ENCODE data around the gene ATRN.
A peak's percentile ranks its signal among the peaks of the same experiment; 100 is the strongest.

The ATRN gene

DNA sequence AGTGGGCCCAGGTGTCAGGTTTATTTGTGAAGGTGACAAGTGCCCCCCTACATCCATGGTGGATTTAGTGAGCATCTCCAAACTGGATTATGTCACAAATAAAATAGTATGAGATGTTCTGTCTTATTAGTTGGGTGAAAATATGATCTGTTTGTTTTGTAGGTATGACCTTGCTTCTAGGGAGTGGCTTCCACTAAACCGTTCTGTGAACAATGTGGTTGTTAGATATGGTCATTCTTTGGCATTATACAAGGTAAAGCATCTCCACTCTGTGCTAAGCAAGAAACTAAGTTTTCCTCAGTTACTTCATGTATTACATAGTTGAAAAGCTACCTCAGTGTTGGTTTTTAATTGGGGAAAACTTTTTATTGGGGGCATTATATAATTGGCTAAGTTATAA is 88.4 kb downstream of the ATRN start:
- no peak for DNase-seq (ENCODE audit: insufficient read length, low spot score)
- TF ChIP-seq, protein P1, sequence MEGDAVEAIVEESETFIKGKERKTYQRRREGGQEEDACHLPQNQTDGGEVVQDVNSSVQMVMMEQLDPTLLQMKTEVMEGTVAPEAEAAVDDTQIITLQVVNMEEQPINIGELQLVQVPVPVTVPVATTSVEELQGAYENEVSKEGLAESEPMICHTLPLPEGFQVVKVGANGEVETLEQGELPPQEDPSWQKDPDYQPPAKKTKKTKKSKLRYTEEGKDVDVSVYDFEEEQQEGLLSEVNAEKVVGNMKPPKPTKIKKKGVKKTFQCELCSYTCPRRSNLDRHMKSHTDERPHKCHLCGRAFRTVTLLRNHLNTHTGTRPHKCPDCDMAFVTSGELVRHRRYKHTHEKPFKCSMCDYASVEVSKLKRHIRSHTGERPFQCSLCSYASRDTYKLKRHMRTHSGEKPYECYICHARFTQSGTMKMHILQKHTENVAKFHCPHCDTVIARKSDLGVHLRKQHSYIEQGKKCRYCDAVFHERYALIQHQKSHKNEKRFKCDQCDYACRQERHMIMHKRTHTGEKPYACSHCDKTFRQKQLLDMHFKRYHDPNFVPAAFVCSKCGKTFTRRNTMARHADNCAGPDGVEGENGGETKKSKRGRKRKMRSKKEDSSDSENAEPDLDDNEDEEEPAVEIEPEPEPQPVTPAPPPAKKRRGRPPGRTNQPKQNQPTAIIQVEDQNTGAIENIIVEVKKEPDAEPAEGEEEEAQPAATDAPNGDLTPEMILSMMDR (IDR thresholded peaks at IDR 0.05; ENCODE audit: insufficient read depth, missing control alignments), result no peak
- FAIRE-seq, result no peak

DNA sequence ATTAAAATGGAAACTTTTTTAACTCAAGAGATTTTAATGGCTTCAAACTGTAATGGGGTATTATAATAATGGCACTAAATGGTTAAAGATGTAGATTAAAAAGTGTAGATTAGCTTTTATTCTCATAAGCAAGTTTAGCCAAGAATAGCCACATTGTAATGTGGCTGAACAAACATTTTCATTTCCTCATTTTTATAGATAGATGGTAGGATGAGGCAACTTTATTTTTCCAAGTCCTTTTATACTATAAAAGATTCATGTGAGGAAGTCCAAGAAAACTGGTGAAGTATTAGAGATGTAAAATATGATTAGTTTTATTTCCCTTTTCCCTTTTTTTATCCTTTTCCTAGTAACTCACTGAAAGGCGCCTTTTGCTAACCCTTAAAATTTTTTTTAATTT is 88.8 kb downstream of the ATRN start:
- TF ChIP-seq, protein P1 (IDR thresholded peaks at IDR 0.05; ENCODE audit: insufficient read depth, missing control alignments), result no peak
- FAIRE-seq, result no peak
- DNase-seq (ENCODE audit: insufficient read length, low spot score), result no peak

DNA sequence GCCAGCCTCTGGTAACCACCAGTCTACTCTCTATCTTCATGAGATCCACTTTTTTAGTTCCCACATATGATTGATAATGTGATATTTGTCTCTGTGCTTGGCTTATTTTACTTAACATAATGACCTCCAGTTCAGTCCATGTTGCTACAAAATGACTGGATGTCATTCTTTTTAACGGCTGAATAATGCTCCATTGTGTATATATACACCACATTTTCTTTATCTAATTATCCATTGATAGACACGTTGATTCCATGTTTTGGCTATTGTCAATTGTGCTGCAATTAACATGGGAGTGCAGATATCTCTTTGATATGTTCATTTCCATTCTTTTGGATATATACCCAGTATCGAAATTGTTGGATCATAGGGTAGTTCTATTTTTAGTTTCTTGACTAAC is 89.3 kb downstream of the ATRN start:
- no peak for DNase-seq (ENCODE audit: insufficient read length, low spot score)
- TF ChIP-seq, protein P1 (IDR thresholded peaks at IDR 0.05; ENCODE audit: insufficient read depth, missing control alignments), result no peak
- no peak for FAIRE-seq

DNA sequence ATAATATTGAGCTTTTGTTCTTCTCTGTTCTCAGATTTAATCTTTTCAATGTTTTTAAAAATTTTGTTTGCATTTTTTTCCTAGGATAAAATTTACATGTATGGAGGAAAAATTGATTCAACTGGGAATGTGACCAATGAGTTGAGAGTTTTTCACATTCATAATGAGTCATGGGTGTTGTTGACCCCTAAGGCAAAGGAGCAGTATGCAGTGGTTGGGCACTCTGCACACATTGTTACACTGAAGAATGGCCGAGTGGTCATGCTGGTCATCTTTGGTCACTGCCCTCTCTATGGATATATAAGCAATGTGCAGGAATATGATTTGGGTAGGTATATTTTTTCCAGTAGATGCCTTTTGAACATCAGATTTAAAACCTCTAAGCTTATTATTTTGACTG is 89.8 kb downstream of the ATRN start:
- no peak for DNase-seq (ENCODE audit: insufficient read length, low spot score)
- TF ChIP-seq, protein P1 (IDR thresholded peaks at IDR 0.05; ENCODE audit: insufficient read depth, missing control alignments), result no peak
- FAIRE-seq, result no peak

DNA sequence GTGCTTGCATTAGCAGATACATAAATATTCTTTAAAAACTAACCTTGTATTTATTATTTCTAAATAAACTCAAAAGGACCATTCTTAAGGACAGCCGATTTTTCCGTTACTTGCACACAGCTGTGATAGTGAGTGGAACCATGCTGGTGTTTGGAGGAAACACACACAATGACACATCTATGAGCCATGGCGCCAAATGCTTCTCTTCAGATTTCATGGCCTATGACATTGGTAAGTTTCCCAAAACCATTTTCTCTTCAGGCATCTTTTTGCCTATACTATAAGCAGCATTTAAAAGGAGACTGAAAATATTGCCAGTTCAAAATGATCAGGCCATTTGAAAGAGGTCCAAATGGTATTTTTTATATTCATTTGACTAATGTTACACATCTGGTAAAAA is 92.3 kb downstream of the ATRN start:
- DNase-seq (ENCODE audit: insufficient read length, low spot score) (no peak), FAIRE-seq (no peak)
- TF ChIP-seq, protein P1 (IDR thresholded peaks at IDR 0.05; ENCODE audit: insufficient read depth, missing control alignments), result no peak

DNA sequence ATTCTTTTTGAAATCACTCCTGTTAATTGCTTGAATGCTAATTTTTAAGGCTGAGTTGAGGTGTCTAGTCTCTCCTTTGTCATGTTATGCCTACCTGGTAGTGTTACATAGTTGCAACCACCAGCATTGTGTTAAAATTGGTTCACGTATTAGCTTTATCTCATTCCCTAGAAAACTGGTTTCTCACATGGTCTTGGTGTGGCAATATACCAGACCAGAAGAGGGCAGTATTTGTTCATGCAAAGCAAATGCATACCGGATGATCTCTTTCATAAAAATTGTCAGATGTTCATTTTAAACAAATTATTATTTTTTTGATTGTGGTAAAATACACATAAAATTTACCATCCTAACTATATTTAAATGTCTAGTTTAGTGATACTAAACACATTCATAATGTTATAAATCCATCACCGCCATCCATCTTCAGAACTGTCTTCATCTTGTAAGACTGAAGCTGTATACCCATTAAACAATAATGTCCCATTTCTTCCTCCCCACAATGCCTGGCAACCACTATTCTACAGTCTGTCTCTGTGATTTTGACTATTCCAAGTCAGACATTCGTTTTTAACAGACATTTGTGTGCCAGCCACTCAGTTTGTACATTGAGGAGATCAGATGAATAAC is 92.8 kb downstream of the ATRN start:
- no peak for DNase-seq (ENCODE audit: insufficient read length, low spot score)
- no peak for FAIRE-seq
- TF ChIP-seq, protein P1 (IDR thresholded peaks at IDR 0.05; ENCODE audit: insufficient read depth, missing control alignments), result peak; percentile 79

DNA sequence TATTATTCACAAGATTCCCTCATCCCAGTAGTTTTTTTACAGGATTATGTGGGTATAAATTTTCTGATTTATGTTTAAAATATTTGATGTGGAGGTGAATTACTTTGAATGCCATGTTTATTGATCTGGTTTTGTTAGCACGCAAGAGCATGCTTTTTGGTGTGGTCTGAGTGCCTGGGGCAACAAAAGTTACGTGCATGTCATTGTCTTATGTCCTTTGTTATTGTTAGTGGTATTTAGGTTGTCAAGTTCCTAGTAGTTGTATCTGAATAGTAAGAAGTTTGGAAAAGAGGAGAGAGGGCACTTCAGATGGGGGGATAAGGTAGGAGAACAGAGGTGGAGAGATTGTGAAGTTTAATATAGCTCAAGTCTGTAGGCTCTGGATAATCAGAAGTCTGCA is 95.0 kb downstream of the ATRN start:
- no peak for FAIRE-seq
- DNase-seq (ENCODE audit: insufficient read length, low spot score), result no peak
- TF ChIP-seq, protein P1 (IDR thresholded peaks at IDR 0.05; ENCODE audit: insufficient read depth, missing control alignments), result no peak

Measured in D721Med (cell line).